Keratinocyte (primary cell): ENCODE measurements around the gene MAPK1.

Source experiments
- CTCF ChIP-seq, 3 experiments: IDR thresholded peaks in 1 of 3; conservative IDR thresholded peaks in 1 of 3; optimal IDR thresholded peaks in 1 of 3; 2 replicates in 2 of 3; 3 replicates in 1 of 3; pipeline versions ENCODE3 to v1.5.1; 2011; ENCODE audit warnings: low read length in 3 of 3, mild to moderate bottlenecking in 3 of 3, moderate library complexity in 2 of 3, control low read depth in 1 of 3, inconsistent platforms in 1 of 3; ENCODE audit not compliant: insufficient read depth in 2 of 3; ENCODE audit errors: extremely low read depth in 1 of 3
- EZH2 ChIP-seq: IDR thresholded peaks from one replicate; pipeline ENCODE4 v1.6.1; 2012; ENCODE audit warnings: inconsistent platforms, mild to moderate bottlenecking, low read length, moderate library complexity

- TF ChIP-seq CTCF (optimal IDR thresholded peaks at IDR 0.05 in 1 of 3, IDR thresholded peaks at IDR 0.05 in 1 of 3, conservative IDR thresholded peaks at IDR 0.05 in 1 of 3; ENCODE audit: extremely low read depth in 1 of 3, insufficient read depth in 2 of 3, low read length in 3 of 3) (no peak), EZH2 (no peak)
These were observed 71.2 kb downstream of the MAPK1 start for GRCh38 chr22:21796231-21796630.
